KMS-11 (cell line): ENCODE measurements around the gene SIX4.

Source experiments
- H2AFZ ChIP-seq: fragments of 200-600 bp; sonication (generic); 2 replicates; pipeline ENCODE4 v1.6.1; 2016; ENCODE audit warnings: antibody characterized with exemption, mixed run types, low read depth
- H3K27ac ChIP-seq: fragments of 200-600 bp; sonication (generic); 2 replicates; pipeline ENCODE4 v1.6.1; 2016; ENCODE audit warnings: mild to moderate bottlenecking, mixed run types
- H3K27me3 ChIP-seq: fragments of 200-600 bp; sonication (generic); 2 replicates; pipeline ENCODE4 v1.6.1; 2017; ENCODE audit warnings: mild to moderate bottlenecking, low read depth, mixed run types, moderate library complexity; ENCODE audit not compliant: insufficient read depth
- H3K36me3 ChIP-seq: fragments of 200-600 bp; sonication (generic); 2 replicates; pipeline ENCODE4 v1.6.1; 2017; ENCODE audit warnings: mild to moderate bottlenecking, mixed run types; ENCODE audit not compliant: insufficient read depth
- H3K4me1 ChIP-seq: fragments of 200-600 bp; sonication (generic); 2 replicates; pipeline ENCODE4 v1.6.1; 2016; ENCODE audit warnings: mild to moderate bottlenecking, low read depth, mixed run types; ENCODE audit not compliant: poor library complexity, severe bottlenecking
- H3K4me2 ChIP-seq: fragments of 200-600 bp; sonication (generic); 2 replicates; pipeline ENCODE4 v1.7.0; 2016; ENCODE audit warnings: mild to moderate bottlenecking, mixed run types
- H3K4me3 ChIP-seq: fragments of 200-600 bp; sonication (generic); IDR thresholded peaks from 2 replicates; pipeline ENCODE4 v1.6.1; 2017; ENCODE audit warnings: low read depth, low read length, mixed read lengths; ENCODE audit not compliant: insufficient read depth
- H3K79me2 ChIP-seq: fragments of 200-600 bp; sonication (generic); 2 replicates; pipeline ENCODE4 v1.6.1; 2016; ENCODE audit warnings: low read depth, mixed run types; ENCODE audit not compliant: insufficient read depth
- H3K9ac ChIP-seq: fragments of 200-600 bp; sonication (generic); 2 replicates; pipeline ENCODE4 v1.6.1; 2016; ENCODE audit warnings: mild to moderate bottlenecking, mixed run types
- H4K20me1 ChIP-seq: fragments of 200-600 bp; sonication (generic); 2 replicates; pipeline ENCODE4 v1.6.1; 2016; ENCODE audit warnings: mild to moderate bottlenecking, mixed run types; ENCODE audit not compliant: insufficient read depth
- CTCF ChIP-seq: fragments of 200-600 bp; sonication (generic); conservative IDR thresholded peaks from 2 replicates; pipeline ENCODE4 v1.6.1; 2017; ENCODE audit warnings: low read depth, mild to moderate bottlenecking, antibody characterized with exemption, low read length, moderate library complexity, mixed read lengths

Gene SIX4

GRCh38 chr14:60723907-60724618 is at the start of gene SIX4:
TSS of gene SIX4 (minus strand) at chr14:60724351. CDS start at chr14:60724074, 277 bp downstream.
- H3K36me3 ChIP-seq: no peaks in the 10 kb centered on the region
- peak within 1 kb of the TSS; percentile 85 for H2AFZ ChIP-seq
- no peak for TF ChIP-seq CTCF
- H3K4me1 ChIP-seq: peaks cover 3% of the 10 kb centered on the region
- peak within 1 kb of the TSS; percentile 50 for H3K4me2 ChIP-seq
- peak within 1 kb of the TSS; percentile 67; the same call in 1 of the 2 replicates for H3K9ac ChIP-seq
- H4K20me1 ChIP-seq: no peaks in the 10 kb centered on the region
- no peaks in the 10 kb centered on the region for H3K27me3 ChIP-seq
- peaks cover 8% of the 10 kb centered on the region; the same call in 1 of the 2 replicates for H3K79me2 ChIP-seq
- peak within 1 kb of the TSS; percentile 48 for H3K27ac ChIP-seq
- no peak within 1 kb of the TSS for H3K4me3 ChIP-seq

- Histone ChIP-seq H3K27ac (no peak overlapping the region), H3K79me2 (no peaks in the 10 kb centered on the region)
- no peak for TF ChIP-seq CTCF
Measured at GRCh38 chr14:60773558-60773957, 49.4 kb upstream of the SIX4 start.

GRCh38 chr14:60771117-60771516 is 47.0 kb upstream of the SIX4 start:
- TF ChIP-seq CTCF: no peak

More at GRCh38 chr14:60773558-60773957, 49.4 kb upstream of the SIX4 start:
- Histone ChIP-seq H3K4me2 (peak overlapping the region; percentile 13; the same call in 1 of the 2 replicates), H3K4me3 (no peak overlapping the region), H3K27me3 (no peaks in the 10 kb centered on the region), H3K9ac (no peak overlapping the region), H4K20me1 (no peaks in the 10 kb centered on the region), H3K4me1 (peaks cover 29% of the 10 kb centered on the region), H3K36me3 (no peaks in the 10 kb centered on the region), H2AFZ (no peak overlapping the region)

GRCh38 chr14:60768602-60769001 is 44.5 kb upstream of the SIX4 start:
- TF ChIP-seq CTCF: no peak
- Histone ChIP-seq H3K79me2 (no peaks in the 10 kb centered on the region), H3K4me2 (no peak overlapping the region), H2AFZ (no peak overlapping the region), H3K4me3 (no peak overlapping the region), H4K20me1 (no peaks in the 10 kb centered on the region), H3K9ac (no peak overlapping the region), H3K27me3 (no peaks in the 10 kb centered on the region), H3K4me1 (peaks cover 21% of the 10 kb centered on the region), H3K36me3 (no peaks in the 10 kb centered on the region), H3K27ac (no peak overlapping the region)

More at GRCh38 chr14:60771117-60771516, 47.0 kb upstream of the SIX4 start:
- no peak overlapping the region for H3K4me2 ChIP-seq
- H3K27ac ChIP-seq: no peak overlapping the region
- no peaks in the 10 kb centered on the region for H3K79me2 ChIP-seq
- H3K4me1 ChIP-seq: peaks cover 29% of the 10 kb centered on the region
- H3K4me3 ChIP-seq: no peak overlapping the region
- no peaks in the 10 kb centered on the region for H3K27me3 ChIP-seq
- no peak overlapping the region for H2AFZ ChIP-seq
- H4K20me1 ChIP-seq: no peaks in the 10 kb centered on the region
- no peak overlapping the region for H3K9ac ChIP-seq
- H3K36me3 ChIP-seq: no peaks in the 10 kb centered on the region
